HUDEP-2 (cell line): ENCODE measurements around the gene RPP38.

Experiments used
- DNase-seq, 76 experiments: peaks; one replicate each; lab custom pipeline; 2025; ENCODE audit not compliant: unreplicated experiment in 76 of 76; lab: John Stamatoyannopoulos, UW

RPP38 gene

DNA sequence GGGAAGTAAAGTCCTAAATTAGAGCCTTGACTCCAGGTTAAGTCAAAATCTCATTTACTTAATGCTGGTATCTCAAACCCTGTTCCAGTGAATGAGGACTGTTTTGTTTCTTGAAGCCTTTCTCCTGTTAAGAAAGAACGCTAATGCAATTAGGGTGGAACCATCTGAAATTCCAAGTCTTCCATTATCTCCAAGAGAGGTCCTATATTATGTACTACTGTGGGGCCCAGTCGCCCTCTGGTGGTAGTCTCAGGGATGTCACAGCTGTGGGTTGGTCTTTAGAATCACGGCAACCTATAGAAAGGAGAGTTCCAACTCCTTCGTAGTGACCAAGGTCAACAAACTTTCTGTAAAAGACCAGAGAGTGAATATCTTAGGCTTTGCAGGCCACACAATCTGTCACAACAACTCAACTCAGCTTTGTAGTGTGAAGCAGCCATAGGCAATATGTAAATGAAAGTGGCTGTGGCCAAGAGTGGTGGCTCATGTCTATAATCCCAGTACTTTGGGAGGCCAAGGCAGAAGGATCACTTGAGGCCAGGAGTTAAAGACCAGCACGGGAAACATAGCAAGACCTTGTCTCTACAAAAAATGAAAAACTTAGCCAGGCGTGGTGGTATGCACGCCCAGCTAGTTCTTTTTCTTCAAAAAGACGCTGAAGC, 9.3 kb downstream of the RPP38 start:
- peak in 59 of 76 experiments; percentile 4 to 71 (median 37) for DNase-seq

DNA sequence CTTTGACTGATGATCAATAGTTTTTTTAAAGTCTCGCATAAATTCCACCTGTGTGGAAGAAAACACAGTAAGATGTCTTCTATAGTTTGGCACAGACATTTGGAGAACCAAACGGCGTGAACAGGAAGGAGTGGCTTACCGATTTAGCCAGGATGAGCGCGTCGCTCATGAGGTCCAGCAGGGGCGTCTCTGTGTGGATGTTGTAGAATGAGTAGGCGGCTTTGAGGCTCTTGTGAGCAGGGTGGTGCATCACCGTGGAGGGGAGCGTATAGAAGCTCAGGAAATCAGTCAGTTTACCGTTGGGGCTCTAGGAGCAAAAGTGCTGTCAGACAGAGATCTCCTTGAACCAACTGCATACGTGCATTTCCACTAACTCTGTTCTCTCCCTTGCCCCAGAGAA, 15.5 kb downstream of the RPP38 start:
- no peak for DNase-seq

DNA sequence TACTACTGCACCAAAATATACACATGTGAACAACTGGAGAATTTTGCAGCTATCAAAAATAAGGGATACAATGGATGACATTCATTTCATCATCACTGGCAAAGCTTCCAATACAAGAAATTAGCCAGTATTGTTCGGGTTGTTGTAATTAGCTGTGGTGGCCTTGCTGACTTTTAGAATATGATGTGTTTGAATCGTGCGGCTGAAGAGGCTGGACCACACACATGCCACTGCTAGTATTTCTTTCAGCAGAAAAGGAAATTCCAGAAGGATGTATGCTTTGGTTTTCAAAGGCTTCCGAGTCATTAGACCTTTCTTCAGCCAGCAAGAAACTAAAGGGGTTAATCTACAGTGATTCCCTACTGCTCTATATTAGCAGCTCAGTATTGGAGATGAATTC, 16.6 kb downstream of the RPP38 start:
- DNase-seq, result no peak

DNA sequence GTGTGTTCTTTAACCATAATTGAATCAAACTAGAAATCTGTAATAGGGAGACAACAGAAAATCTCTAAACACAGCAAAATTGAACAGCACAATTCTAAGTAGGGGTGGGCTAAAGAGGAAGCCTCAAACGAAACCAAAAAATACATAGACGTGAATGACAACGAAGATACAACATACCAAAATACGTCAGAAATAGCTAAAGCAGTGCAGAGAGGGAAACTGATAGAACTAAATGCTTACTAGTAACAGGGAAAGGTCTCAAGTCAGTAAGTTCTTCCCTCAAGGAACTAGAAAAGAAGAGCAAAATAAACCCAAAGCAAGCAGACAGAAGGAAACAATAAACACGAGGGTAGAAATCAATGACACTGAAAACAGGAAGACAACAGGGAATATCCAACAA, 19.1 kb downstream of the RPP38 start:
- no peak for DNase-seq

DNA sequence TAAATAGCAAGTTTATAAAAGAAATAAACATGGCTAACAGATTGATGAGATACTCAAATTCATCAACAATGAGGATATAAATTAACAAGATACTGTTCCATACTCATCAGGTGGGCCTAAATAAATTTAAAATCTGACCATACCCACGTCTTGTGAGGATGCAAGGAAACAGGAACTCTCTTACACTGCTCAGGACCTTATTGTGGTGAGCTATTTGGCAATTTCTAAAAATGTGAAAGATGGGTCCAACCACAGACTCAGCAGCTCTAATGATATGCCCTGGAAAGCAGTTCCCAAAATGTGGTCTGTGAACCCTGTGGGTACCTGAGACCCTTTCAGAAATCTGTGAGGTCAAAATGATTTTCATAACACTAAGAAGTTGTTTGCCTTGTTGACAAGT, 21.5 kb downstream of the RPP38 start:
- no peak for DNase-seq

DNA sequence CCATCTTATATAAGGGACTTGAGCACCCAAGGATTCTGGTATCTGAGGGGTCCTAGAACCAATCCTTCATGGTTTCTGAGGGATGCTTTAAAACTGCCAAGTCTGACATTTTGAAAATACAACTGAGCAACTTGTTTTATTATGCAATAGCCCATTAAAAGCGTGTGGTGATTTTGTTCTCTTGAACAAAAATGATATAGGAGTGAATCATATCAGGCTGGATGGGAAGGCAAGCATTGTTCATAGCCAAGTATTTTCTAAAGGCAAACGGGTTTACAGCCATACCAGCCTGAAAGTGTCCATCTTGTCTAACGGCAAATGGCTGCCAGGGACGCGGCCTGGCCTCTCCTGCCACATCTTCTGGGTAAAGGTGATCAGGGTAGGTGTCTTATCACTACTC, 23.4 kb downstream of the RPP38 start:
- DNase-seq, result no peak

DNA sequence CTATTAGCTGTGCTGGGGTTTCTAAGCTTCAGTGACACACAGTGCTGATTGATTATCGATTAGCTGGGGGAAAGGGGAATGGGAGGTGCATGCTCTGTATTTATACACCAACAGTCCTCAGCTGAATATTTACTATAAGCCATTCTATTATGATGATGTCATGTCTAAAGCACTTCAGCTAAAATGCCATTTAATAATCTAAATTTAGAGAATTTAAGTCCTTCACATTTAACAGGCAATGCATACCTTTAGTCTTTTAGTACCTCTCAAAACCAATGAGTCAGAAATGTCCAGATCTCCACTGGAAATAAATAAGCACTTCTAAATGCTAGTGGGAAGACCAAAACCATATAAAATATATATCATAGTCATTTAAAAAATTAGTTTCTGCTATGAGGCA, 24.6 kb downstream of the RPP38 start:
- no peak for DNase-seq

DNA sequence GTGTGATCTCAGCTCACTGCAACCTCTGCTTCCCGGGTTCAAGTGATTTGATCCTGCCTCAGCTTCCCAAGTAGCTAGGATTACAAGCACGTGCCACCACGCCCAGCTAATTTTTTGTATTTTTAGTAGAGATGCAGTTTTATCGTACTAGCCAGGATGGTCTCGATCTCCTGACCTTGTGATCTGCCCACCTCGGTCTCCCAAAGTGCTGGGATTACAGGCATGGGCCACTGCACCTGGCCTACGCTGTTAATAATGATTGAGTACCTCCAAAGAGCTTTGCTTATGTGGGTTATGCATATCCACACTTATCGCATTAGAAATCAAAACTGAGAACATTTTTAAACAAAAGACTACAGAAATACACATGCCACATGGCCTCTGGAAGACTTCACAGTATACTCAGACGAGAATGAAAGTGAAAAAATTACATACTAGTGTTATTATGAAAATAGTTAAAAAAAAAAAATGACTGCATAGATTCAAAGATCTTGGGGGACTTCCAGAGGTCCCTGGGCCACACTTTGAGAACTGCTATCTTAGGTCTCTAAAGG, 25.4 kb downstream of the RPP38 start:
- no peak for DNase-seq

DNA sequence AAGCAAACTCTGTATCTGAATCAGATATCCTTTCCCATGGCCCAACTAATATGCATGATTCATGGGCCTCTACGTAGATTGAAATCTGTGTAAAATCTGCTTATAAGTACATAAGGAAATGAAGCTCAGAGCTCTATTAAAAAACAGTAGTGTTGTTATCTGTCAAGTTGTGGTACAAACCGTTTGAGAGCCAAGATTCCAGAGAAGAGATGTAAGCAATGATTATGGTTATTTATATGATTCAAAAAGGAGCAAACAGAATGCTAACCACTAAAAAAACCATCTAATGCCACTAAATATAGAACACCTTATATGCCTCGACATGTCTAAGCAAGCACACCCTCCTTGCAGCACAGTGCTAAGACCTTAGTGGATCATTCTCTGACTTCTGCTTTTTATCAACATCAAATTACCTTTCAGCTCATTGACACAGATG, 26.6 kb downstream of the RPP38 start:
- DNase-seq, result no peak

DNA sequence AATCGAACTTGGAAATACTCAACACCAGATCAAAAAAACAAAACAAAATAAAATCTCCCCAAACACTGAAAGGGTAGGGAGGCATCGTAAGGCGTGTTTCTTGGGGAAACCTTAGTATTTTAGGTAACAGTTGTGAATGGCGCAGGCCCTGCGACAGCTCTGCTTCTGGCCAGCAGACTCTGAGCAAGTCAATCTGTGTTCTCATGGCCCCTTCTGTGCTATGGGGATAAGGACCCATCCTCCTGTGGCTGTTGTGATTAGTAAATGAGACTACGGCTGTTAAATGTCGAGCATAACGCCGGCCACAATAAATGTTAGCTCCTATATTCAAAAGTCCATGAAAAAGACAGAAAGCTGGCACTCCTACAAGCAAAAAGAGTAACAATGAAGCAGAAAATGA, 27.0 kb downstream of the RPP38 start:
- DNase-seq, result no peak

DNA sequence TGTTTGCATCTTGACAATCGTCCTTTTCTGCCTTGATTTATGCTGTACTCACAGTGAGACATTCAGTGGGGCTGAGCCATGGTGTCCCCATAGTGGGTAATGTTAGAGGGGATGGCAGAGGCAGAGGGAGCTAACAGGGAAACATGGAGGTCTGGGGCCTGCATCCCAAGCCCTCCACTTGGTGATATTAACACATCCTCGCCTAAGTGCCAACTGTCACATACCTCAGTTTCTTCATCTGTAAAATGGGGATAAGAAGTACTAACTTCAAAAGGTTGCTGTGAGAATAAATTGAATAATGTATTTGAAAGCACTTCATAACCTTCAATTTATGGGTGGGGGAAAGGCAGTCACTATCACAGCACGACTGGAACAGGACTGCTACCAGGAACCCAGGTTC, 27.8 kb downstream of the RPP38 start:
- DNase-seq, result no peak

DNA sequence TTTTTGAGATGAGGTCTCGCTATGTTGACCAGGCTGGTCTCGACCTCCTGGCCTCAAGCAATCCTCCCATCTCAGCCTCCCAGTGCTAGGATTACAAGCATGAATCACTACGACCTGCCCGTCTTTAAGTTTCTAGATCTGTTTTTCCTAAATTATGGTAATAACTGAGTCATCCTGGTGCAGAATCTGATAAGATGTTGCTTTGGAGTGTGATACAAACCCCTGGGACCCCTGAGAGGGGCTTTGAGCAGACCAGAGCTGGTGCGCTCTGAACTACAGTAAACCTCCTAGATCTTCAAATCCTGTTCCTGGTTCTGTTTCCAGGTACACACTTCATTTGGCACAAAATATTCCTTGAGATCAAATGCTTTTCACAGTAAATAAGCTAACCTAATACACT, 34.2 kb downstream of the RPP38 start:
- DNase-seq, result no peak

DNA sequence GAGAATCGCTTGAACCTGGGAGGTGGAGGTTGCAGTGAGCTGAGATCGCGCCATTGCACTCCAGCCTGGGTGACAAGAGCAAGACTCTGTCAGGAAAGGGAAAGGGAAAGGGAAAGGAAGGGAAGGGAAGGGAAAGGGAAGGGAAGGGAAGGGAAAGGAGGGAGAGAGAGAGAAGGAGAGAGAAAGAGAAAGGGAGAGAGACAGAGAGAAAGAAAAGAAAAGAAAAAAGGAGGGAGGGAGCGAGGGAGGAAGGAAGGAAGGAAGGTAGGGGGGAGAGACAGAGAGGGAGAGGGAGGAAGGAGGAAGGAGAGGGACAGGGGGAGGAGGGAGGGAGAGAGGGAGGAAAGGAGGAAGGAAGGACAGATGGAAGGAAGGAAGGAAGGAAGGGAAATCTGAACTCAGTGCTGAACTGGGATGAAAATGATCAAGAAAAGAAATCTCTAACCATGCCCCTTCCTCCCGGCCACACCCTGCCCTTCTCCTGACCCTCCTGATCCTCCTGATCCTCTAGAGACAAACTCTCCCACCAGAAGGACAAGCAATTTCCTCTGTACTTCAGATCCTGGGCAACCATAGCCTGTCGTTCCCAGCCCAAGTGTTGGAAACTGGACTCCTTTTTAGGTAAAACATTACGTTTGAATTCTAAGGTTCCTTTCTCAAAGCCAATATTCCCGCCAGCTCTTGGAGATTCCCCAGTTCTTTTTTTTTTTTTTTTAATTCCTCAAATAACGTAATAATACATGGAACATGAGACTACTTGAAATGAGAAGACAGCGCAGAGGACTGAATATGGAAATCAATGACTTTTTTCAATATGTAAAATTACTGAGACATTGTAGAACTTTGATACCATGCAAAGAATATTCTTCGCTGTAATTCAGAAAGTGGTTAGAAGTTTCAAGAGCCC, 39.2 kb downstream of the RPP38 start:
- DNase-seq, result no peak

DNA sequence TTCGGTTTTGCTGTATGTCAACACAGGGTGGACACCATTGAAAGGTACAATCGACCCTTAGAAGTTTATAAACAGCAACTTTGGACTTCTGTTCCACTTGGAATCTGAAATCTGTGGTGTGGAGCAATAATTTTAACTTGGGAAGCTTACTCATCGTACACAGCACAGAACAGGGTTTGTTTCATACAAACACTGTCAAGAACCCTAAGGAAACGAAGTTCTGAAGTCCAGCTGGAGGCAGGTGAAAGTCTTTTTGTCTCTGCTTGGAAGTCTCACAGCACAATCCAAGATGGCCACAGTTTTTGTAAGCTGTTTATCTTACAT, 39.8 kb downstream of the RPP38 start:
- no peak for DNase-seq

DNA sequence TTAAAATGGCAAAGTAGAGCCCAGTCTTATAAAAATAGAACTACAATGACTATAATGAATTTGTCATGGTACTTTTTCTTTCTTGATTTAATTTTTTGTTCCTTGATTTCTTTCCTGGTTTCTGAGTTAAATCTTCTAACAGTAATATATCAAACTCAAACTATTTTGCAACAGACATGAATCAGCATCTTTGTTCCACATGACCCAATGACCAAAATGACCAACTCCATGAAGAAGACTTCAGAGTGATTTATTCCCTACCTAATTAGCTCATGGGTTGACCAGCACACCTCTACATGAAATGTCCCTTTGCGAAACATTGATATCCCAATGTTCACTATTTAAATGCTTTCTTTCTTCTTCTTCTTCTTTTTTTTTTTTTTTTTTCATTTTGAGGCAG, 40.5 kb downstream of the RPP38 start:
- DNase-seq, result no peak

DNA sequence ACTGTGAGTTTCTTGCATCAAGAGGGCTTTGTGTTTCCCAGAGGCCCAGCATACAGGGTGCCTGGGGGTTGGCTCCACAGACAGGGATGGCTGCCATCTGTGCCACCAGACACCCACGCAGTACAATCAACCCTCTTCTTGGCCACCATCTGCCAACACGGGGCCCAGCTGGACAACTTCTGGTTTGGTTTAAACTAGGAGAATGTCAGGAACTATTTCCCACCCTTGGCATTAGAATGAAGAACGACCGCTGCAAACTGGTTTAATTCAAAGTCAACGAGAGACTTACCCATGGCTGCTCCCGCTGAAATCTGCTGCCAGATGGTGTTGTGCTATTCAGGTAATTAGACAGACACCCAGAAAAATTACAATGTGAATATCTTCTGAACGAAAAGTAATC, 43.5 kb downstream of the RPP38 start:
- DNase-seq, result no peak

DNA sequence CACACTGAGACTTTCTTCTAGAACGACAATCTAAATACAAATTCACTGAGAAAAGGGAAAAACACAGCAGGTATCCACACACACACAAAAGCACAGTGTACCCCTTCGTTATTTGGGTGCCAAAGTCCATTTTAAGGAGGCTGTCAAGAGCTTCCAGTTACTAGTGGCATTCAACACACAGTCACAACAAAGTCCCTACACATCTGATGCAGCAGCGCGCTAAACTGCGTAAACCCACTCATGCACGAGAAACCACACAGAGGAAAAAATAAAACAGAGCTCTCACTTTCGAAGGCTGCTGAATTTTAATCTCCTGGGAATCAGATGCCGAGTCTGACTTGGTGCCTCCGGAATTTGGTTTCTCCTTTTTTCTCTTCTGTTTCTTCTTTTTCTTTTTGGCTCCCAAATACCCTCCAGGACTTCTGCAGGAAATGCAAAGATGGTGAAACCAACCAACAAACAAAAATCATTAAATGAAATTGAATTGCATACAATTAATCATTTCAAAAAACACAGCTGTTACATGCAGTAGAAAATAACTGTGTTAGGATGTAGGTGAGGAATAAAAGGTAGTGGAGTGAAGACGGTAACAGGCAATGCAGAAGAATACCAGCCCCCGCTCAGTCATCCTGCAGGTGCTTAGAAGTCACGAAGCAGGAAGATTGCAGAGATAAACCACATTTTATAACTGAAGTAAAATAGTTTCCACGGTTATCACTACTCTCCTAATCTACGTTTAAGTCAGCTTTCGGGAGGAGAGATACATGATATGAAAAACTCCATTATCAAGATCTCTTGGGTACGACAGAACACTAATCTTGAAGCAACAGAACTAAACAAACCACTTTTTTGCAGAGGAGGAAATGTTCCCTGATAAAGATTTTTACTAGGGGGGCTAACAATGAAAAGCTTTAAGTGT, 44.2 kb downstream of the RPP38 start:
- DNase-seq, result peak in 5 of 76 experiments; percentile 5 to 25 (median 16)

DNA sequence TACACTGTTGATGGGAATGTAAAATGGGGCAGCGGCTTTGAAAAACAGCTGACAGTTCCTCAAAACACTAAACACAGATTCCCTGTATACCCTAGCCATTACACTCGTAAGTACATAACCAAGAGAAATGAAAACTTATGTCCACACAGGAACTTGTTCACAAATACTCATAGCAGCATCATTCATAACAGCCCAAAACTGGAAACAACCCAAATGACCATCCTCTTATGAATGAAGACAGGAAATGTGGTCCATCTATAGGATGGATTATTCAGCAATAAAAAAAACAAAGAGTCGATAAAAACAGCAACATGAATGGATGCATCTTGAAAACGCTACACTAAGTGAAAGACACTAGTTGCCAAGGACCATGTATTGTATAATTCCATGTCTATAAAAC, 47.6 kb downstream of the RPP38 start:
- DNase-seq, result no peak

DNA sequence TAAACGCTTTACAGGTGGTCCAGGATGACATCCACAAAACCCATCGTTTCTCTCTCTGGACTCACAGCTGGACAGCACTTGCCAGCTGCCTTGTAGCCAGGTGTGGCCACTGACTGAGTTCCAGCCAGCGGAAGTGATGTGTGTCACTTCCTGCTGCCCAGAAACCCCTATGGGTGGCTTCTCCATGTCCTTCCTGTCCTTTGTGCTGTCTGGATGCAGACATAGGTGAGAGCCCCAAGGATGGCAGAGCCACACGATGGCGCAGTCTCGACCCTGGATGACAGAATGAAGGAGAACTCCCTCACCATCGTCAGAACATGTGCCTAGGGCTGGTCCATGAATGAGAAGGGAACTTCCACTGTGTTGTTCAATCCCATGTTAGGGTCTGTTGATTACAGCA, 49.2 kb downstream of the RPP38 start:
- DNase-seq, result no peak

DNA sequence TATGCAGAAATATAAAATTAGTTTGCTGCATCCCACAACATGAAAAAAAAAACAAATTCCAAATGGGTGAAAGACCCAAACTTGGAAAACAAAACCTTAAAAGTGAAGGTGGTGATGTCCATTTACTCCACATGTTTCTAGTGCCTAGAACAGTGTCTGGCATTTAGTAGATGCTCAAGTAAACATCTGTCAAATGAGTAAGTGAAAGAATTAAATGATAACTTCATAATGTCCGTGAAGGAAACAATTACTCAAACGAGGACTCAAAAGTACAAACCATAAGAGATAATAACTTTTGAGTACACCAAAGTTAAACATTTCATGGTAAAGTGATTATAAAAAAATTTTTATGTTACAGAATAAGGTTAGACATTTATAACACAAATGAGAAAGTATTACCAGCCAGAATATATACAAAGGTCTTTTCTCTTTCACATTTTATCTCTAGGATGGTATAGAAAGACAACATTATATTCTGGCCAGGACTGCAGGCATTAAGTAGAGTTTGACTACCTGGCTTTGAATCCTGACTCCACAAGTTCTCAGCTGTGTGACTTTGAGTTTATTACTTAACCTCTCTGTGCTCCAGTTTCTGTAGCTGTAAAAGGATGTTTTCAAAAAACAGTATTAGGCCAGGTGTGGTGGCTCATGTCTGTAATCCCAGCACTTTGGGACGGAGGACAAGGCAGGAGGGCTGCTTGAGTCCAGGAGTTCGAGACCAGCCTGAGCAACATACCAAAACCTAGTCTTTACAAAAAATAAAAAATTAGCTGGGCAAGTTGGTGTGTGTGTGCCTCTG, 50.6 kb downstream of the RPP38 start:
- no peak for DNase-seq
